Heart left ventricle (tissue), 13 donors: Measurements from ENCODE around the gene C5orf15.

ENCODE experiments used
- CTCF ChIP-seq, 12 donors: fragments of 200-600 bp; sonication (generic) in 4 of 12; IDR thresholded peaks; one replicate each; pipeline versions ENCODE4 v1.5.0 to v1.8.0; 2018 to 2022; ENCODE audit warnings: antibody characterized with exemption in 12 of 12, mild to moderate bottlenecking in 5 of 12
- POLR2A ChIP-seq, 2 donors: fragments of 450-650 bp; IDR thresholded peaks; one replicate each; pipeline ENCODE4 v1.6.1; 2017; ENCODE audit warnings: antibody characterized with exemption in 2 of 2, mild to moderate bottlenecking in 2 of 2, moderate library complexity in 2 of 2
- donor health status: ischemic (EF 13 %, LVEDD 7.1; RV severe dilation, severe dysfunction).
- donor health status: DM: no; HTN: yes; CAD: no.
- donor health status: DM: no; HTN: no; CAD: no.
- donor health status: ischemic (EF 25% LVEDD 6.9; RV normal size, moderate dysfunction).
- donor health status: ischemic (EF 25% LVEDD 5.7; RV mildly dilated, moderate dysfunction).
- donor health status: ischemic (EF 35%, LVEDD 5.7; RV mildly dilated, moderate dysfunction).
- donor health status: nonischemic (EF 11% LVEDD 7.7; RV severe dilation, severe dysfunction).
- donor health status: DM: yes; HTN: yes; CAD: no.
- donor health status: PGD.
- donor health status: ischemic (EF 29% LVEDD 5.4; RV normal size, mild dysfunction).
- donor health status: nonischemic (EF 23%, LVEDD 6.1; RV moderate dilation, normal function).

- TF ChIP-seq CTCF (IDR thresholded peaks at IDR 0.05) = no peak
- no peak for TF ChIP-seq POLR2A (IDR thresholded peaks at IDR 0.05)
These were observed 43.2 kb downstream of the C5orf15 start for GRCh38 chr5:133925269-133925668.
